ENCODE results near the gene DPH6.

DPH6 gene

DNA sequence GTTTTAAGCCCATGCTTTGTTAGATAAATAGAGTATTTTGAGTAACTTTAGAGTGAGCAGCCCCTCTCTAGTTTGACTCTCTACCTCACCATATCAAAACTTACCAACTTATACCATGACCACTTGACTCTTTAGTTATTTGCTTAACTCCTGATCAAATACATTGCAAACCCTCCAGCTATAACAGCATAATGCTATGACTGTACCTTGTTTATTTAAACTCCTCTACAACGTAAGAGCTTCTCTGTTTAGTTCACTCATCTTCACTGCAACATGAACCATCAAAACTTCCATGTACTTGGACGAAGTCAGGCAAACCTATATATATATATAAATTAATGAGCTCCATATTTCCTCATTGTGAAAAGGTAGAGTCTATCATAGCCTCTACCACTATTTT is 218.2 kb downstream of the DPH6 start:
- no peak for DNase-seq

- DNase-seq: no peak
Measured at GRCh38 chr15:35325374-35325941, 220.5 kb downstream of the DPH6 start.

- no peak for DNase-seq
Measured at GRCh38 chr15:35323141-35323540, 222.8 kb downstream of the DPH6 start.

GRCh38 chr15:35321926-35322325 is 224.0 kb downstream of the DPH6 start:
- DNase-seq: no peak

GRCh38 chr15:35320911-35321310 is 225.1 kb downstream of the DPH6 start:
- DNase-seq: no peak

All from activated CD4-positive, alpha-beta T cell treated with anti-CD3 and anti-CD28 coated beads for 4 hours (primary cell).